ENCODE measurements around the gene KANK4.
"Not testable (repeated sequence)": the region's sequence is repeated elsewhere in the genome, so short reads cannot be mapped to it uniquely, and the experiment has no call there.

Gene KANK4

DNA sequence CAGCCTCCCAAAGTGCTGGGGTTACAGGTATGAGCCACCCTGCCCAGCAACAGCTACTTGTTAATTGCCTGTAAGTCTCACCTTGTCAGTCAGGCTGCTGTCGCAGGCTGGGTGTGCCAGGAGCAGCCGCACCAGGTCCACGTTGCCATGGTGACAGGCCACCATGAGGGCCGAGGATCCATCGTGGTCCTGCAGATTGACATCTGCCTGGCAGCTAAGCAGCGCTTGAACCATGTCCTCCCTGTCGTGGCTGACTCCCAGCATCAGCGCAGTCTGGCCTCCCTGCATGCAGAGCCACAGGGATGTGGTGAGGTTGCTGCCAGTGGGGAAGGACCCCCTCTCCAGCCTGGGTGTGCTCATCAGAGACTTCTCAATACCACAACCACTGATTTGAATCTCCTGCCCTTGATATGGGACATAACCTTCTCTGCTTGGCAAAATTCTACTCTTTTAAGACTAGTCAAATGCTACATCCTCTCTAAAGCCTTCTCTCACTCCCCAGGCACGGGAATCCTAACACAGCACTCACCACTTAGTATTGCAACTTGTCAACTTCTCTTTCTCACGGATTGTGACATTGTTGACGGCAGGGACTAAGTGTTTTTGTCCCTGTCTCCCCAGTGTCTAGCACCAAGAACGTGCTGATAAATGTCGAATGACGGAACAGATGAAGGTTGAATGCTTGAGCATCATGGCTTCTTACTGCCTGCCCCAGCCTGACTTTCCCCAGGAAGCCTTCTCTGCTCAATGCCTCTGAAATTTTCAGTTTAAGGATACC, 71.7 kb downstream of the KANK4 start:
- Mint-ChIP-seq H3K4me1 (no peaks in the 10 kb centered on the region), H3K4me3 (no peak overlapping the region), H3K36me3 (ENCODE audit: insufficient read depth) (no peaks in the 10 kb centered on the region), H3K27me3 (peaks cover 28% of the 10 kb centered on the region), H3K27ac (ENCODE audit: low read depth) (no peak overlapping the region), H3K9me3 (no peaks in the 10 kb centered on the region)
- ATAC-seq (replicated peaks; ENCODE audit: extremely low read depth, poor library complexity, severe bottlenecking) (no peak), DNase-seq (ENCODE audit: low spot score in 2 of 2) (no peak)

DNA sequence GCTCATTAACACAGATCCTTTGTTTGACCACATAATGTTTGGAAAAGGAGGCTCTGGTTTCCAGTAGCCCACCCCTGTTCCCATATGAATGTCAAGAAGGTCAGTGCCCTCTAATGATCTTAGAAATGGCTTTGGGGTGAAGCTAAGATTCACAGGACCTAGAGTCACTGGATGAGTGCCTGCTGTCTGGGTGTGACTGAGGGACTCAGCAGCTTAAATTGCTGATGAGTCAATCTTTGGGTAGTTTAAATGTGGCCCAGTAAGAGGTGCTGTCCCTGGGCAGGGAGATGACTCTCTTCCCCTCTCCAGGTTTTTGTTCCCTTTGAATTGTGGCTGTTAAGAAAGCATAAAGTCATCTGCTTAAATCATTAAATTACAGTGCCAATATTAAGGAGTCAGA, 74.0 kb downstream of the KANK4 start:
- H3K4me3 Mint-ChIP-seq, result no peak overlapping the region
- DNase-seq (ENCODE audit: low spot score in 2 of 2), result no peak
- ATAC-seq (replicated peaks; ENCODE audit: extremely low read depth, poor library complexity, severe bottlenecking), result no peak

DNA sequence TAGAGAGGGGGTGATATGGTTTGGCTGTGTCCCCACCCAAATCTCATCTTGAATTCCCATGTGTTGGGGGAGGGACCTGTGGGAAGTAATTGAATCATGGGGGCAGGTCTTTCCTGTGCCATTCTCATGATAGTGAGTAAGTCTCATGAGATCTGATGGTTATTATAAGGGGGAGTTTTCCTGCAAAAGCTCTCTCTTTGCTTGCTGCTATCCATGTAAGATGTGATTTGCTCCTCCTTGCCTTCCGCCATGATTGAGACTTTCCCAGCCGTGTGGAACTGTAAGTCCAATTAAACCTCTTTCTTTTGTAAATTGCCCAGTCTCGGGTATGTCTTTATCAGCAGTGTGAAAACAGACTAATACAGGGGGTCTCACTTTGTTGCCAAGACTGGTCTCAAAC, 74.9 kb downstream of the KANK4 start:
- H3K4me3 Mint-ChIP-seq; ATAC-seq (replicated peaks; ENCODE audit: extremely low read depth, poor library complexity, severe bottlenecking); DNase-seq (ENCODE audit: low spot score in 2 of 2); H3K9me3 Mint-ChIP-seq; H3K4me1 Mint-ChIP-seq; H3K27ac Mint-ChIP-seq (ENCODE audit: low read depth); H3K36me3 Mint-ChIP-seq (ENCODE audit: insufficient read depth): not testable (repeated sequence)
- H3K27me3 Mint-ChIP-seq, result peaks cover 17% of the 10 kb centered on the region

More for the DNA sequence above, 74.0 kb downstream of the KANK4 start:
- H3K27ac Mint-ChIP-seq (ENCODE audit: low read depth), result no peak overlapping the region
- H3K4me1 Mint-ChIP-seq, result no peaks in the 10 kb centered on the region
- H3K36me3 Mint-ChIP-seq (ENCODE audit: insufficient read depth), result no peaks in the 10 kb centered on the region
- H3K27me3 Mint-ChIP-seq, result peaks cover 19% of the 10 kb centered on the region
- H3K9me3 Mint-ChIP-seq, result no peaks in the 10 kb centered on the region

DNA sequence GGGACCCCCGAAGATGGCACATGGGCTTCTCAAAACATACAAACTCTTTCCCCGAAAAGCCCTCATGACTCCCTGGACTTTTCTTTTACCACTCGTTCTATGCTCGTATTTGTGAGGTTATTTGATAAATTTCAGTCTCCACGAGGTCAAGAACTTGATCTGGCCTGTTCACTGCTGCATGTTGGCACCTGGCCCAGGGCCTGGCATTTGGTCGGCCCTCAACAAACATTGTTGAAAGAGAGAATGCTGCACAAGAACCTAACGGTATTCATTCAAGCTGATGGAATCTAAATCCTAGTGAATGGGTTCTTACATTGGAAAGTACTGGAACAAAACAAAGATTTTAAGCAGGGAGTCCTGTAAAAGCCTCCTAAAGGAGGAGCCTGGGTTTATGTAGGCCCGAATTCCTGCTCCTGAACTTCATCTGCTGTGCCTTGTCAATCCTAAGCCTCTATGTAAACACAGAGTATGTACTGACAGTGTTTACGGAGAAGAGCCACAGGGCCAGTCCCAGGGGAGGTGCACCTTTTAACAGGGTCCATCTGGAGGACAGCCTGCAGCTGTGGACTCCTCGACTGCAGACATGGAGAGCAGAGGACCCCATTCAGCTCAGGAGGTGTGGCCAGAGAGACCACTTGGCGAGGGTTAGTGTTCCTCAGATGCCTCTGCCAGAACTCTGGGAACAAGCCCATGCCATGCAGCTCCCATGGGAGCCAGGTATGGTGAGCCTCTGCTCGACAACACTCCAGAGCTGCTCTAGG, 77.7 kb downstream of the KANK4 start:
- H3K4me3 Mint-ChIP-seq, result no peak overlapping the region
- no peak for DNase-seq (ENCODE audit: low spot score in 2 of 2)
- peaks cover 17% of the 10 kb centered on the region for H3K27me3 Mint-ChIP-seq
- ATAC-seq (replicated peaks; ENCODE audit: extremely low read depth, poor library complexity, severe bottlenecking), result no peak
- no peaks in the 10 kb centered on the region for H3K9me3 Mint-ChIP-seq
- H3K27ac Mint-ChIP-seq (ENCODE audit: low read depth), result no peak overlapping the region
- no peaks in the 10 kb centered on the region for H3K36me3 Mint-ChIP-seq (ENCODE audit: insufficient read depth)
- H3K4me1 Mint-ChIP-seq, result no peaks in the 10 kb centered on the region

DNA sequence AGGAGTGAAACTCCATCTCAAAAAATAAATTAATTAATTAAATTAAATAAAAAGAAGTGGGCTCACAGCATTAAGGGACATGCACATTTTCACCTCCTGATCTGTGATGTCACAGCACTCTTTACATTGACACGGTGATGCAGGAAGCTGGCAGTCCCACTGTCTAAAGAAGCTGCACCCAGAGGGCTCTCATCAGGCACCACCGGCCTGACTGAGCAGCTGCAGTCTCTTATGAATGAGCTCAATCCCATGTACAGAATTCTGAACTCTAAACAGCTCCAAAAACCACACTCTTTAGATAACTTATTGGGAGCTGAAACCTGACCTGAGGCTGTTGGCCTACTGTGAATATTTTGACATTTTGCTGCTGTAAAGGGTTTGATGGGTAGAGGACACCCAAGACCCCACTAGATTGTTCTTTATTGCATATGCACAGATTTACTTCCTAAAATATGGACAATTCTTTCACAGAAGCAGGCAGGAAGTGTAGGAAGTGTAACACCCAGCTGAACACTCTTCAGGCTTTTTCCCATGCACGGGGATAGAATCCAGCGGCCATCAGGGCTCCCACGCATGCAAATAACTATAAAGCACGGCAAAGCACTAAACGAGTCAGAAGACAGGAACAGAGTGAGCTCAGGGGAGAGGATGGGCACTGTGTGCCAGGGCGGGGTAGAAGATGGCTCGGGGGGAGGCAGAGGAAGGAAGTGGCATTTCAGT, 78.4 kb downstream of the KANK4 start:
- no peaks in the 10 kb centered on the region for H3K9me3 Mint-ChIP-seq
- no peaks in the 10 kb centered on the region for H3K4me1 Mint-ChIP-seq
- ATAC-seq (replicated peaks; ENCODE audit: extremely low read depth, poor library complexity, severe bottlenecking) (no peak), DNase-seq (ENCODE audit: low spot score in 2 of 2) (no peak)
- H3K4me3 Mint-ChIP-seq, result no peak overlapping the region
- H3K27me3 Mint-ChIP-seq, result peaks cover 17% of the 10 kb centered on the region
- H3K27ac Mint-ChIP-seq (ENCODE audit: low read depth), result no peak overlapping the region
- no peaks in the 10 kb centered on the region for H3K36me3 Mint-ChIP-seq (ENCODE audit: insufficient read depth)

DNA sequence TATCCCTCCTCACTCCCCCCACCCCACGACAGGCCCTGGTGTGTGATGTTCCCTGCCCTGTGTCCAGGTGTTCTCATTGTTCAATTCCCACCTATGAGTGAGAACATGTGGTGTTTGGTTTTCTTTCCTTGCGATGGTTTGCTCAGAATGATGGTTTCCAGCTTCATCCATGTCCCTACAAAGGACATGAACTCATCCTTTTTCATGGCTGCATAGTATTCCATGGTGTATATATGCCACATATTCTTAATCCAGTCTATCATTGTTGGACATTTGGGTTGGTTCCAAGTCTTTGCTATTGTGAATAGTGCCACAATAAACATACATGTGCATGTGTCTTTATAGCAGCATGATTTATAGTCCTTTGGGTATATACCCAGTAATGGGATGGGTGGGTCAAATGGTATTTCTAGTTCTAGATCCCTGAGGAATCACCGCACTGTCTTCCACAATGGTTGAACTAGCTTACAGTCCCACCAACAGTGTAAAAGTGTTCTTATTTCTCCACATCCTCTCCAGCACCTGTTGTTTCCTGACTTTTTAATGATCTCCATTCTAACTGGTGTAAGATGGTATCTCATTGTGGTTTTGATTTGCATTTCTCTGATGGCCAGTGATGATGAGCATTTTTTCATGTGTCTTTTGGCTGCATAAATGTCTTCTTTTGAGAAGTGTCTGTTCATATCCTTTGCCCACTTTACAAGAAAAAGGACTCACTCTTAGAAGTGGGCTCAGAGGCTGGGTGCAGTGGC, 79.4 kb downstream of the KANK4 start:
- not testable (repeated sequence) for H3K27ac Mint-ChIP-seq (ENCODE audit: low read depth); H3K4me3 Mint-ChIP-seq; H3K4me1 Mint-ChIP-seq; H3K9me3 Mint-ChIP-seq; DNase-seq (ENCODE audit: low spot score in 2 of 2); ATAC-seq (replicated peaks; ENCODE audit: extremely low read depth, poor library complexity, severe bottlenecking); H3K36me3 Mint-ChIP-seq (ENCODE audit: insufficient read depth)
- peaks cover 21% of the 10 kb centered on the region for H3K27me3 Mint-ChIP-seq

DNA sequence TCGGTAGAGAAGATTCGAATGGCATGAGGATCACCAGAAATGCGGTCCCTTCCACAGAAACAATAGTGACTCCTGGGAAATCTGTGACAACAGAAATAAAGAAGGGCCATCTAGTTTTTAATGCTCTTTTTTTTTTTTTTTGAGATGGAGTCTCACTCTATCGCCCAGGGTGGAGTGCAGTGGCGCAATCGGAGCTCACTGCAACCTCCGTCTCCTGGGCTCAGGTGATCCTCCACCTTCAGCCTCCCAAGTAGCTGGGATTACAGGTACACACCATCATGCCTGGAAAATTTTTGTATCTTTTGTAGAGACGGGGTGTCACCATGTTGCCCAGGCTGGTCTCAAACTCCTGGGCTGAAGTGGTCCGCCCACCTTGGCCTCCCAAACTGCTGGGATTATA, 80.7 kb downstream of the KANK4 start:
- H3K9me3 Mint-ChIP-seq, result no peaks in the 10 kb centered on the region
- H3K27ac Mint-ChIP-seq (ENCODE audit: low read depth), result no peak overlapping the region
- DNase-seq (ENCODE audit: low spot score in 2 of 2) (no peak), ATAC-seq (replicated peaks; ENCODE audit: extremely low read depth, poor library complexity, severe bottlenecking) (no peak)
- peaks cover 4% of the 10 kb centered on the region for H3K4me1 Mint-ChIP-seq
- H3K36me3 Mint-ChIP-seq (ENCODE audit: insufficient read depth), result no peaks in the 10 kb centered on the region
- no peak overlapping the region for H3K4me3 Mint-ChIP-seq
- H3K27me3 Mint-ChIP-seq, result peaks cover 27% of the 10 kb centered on the region

DNA sequence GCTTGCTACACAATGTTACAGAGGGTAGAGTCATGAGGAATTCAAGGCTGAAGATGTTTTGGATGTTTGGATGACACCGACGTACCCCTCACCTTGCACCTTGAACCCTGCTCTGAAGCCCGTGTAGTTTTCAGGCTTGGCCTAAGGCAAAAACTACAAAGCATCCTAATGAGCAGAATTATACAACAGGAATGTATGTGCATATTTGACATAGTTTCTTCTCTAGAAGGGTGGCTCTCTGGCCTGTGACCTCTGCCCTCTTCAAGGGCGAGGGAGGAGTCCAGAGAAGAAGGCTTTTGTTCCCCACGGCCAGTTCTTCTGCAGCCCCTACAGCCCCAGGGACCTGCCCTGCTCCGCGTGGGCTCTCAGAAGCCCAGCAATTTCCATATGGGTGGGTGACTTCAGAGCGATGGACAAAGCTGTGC, 81.3 kb downstream of the KANK4 start:
- ATAC-seq (replicated peaks; ENCODE audit: extremely low read depth, poor library complexity, severe bottlenecking), result no peak
- H3K4me3 Mint-ChIP-seq, result no peak overlapping the region
- H3K27ac Mint-ChIP-seq (ENCODE audit: low read depth), result no peak overlapping the region
- no peaks in the 10 kb centered on the region for H3K36me3 Mint-ChIP-seq (ENCODE audit: insufficient read depth)
- H3K4me1 Mint-ChIP-seq, result peaks cover 4% of the 10 kb centered on the region
- H3K9me3 Mint-ChIP-seq, result no peaks in the 10 kb centered on the region
- no peak for DNase-seq (ENCODE audit: low spot score in 2 of 2)
- H3K27me3 Mint-ChIP-seq, result peaks cover 27% of the 10 kb centered on the region

DNA sequence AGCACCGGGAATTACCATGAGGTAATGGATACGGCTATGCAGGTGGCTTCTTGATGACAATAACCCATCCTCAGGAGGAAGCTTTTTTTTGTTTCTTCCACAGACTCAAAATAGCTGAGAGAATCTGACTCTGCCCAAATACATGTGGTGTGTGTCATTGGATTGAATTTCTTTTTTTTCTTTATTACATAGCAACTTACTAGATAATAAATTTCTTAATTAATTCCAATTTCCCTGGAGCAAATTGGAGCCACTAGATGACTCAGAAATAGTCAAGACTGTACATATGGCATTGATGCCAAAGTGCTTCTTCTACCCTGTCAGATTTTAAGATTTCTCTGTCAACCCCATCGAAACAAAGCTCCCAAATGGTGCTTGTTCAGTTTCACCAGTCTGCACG, 81.9 kb downstream of the KANK4 start:
- peaks cover 4% of the 10 kb centered on the region for H3K4me1 Mint-ChIP-seq
- no peaks in the 10 kb centered on the region for H3K36me3 Mint-ChIP-seq (ENCODE audit: insufficient read depth)
- no peak overlapping the region for H3K4me3 Mint-ChIP-seq
- DNase-seq (ENCODE audit: low spot score in 2 of 2) (no peak), ATAC-seq (replicated peaks; ENCODE audit: extremely low read depth, poor library complexity, severe bottlenecking) (no peak)
- H3K27ac Mint-ChIP-seq (ENCODE audit: low read depth), result no peak overlapping the region
- peaks cover 27% of the 10 kb centered on the region for H3K27me3 Mint-ChIP-seq
- no peaks in the 10 kb centered on the region for H3K9me3 Mint-ChIP-seq

DNA sequence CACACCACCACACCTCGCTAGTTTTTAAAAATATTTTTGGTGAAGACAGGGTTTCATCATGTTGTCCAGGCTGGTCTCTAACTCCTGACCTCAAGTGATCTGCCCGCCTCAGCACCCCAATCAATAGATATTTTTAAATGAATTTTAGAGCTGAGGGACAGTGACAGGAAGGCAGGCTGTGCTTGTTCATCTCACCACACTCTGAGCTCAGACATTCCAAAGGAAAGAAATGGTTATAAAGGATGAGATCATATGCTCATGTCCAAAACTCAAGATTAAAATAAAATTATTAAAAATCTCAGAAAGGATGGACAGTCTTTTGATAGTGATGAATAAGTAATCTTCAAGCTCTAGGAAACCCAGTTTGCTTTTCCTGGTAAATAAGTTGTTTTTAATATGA, 83.7 kb downstream of the KANK4 start:
- ATAC-seq (replicated peaks; ENCODE audit: extremely low read depth, poor library complexity, severe bottlenecking) (no peak), DNase-seq (ENCODE audit: low spot score in 2 of 2) (no peak)
- Mint-ChIP-seq H3K36me3 (ENCODE audit: insufficient read depth) (no peaks in the 10 kb centered on the region), H3K4me3 (no peak overlapping the region), H3K9me3 (no peaks in the 10 kb centered on the region), H3K27me3 (peaks cover 35% of the 10 kb centered on the region), H3K4me1 (peaks cover 4% of the 10 kb centered on the region), H3K27ac (ENCODE audit: low read depth) (no peak overlapping the region)

DNA sequence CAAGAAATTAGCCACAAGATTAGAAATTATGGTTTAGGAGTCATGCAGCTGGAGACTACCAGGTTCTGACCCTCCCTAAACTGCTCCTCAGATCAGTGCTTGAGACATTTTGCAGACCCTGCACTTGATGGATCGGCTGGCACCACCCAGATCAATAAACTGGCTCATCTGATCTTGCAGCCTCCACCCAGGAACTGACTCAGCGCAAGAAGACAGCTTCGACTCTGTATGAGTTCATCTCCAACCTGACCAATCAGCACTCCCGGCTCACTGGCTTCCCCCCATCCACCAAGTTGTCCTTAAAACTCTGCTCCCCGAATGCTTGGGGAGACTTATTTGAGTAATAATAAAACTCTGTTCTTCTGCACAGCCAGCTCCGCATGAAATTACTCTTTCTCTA, 84.5 kb downstream of the KANK4 start:
- Mint-ChIP-seq H3K27ac (ENCODE audit: low read depth) (no peak overlapping the region), H3K4me1 (peaks cover 4% of the 10 kb centered on the region)

DNA sequence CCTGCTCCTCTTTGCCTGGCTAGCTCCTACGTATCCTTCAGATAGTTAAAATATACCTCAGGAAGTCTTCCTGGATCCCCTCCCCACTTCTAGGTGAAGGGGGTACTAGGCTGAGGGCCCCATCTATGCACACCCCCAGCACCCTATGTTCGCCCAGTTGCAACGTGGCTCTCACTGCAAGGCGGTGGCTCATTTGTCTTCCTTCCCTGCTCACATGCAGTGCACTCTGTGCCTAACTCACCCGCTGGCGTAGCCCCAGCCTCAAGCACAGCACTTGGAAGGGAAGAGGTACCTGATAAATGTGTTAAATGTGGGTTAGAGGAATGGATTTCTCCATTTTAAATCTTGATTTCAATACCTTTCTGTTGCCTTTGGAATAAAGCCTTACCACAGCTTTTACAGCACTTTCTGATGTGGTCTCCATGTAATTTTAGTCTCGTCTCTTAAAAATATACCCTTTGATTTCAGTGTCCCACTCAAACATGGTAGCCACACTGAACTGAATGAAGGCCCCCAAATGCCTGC, 85.2 kb downstream of the KANK4 start:
- H3K9me3 Mint-ChIP-seq, result no peaks in the 10 kb centered on the region
- H3K36me3 Mint-ChIP-seq (ENCODE audit: insufficient read depth), result no peaks in the 10 kb centered on the region
- H3K4me1 Mint-ChIP-seq, result peaks cover 4% of the 10 kb centered on the region
- no peak overlapping the region for H3K4me3 Mint-ChIP-seq
- H3K27ac Mint-ChIP-seq (ENCODE audit: low read depth), result no peak overlapping the region
- peaks cover 42% of the 10 kb centered on the region for H3K27me3 Mint-ChIP-seq
- DNase-seq (ENCODE audit: low spot score in 2 of 2) (no peak), ATAC-seq (replicated peaks; ENCODE audit: extremely low read depth, poor library complexity, severe bottlenecking) (no peak)

More for the DNA sequence above, 84.5 kb downstream of the KANK4 start:
- Mint-ChIP-seq H3K27me3 (peaks cover 40% of the 10 kb centered on the region), H3K9me3 (no peaks in the 10 kb centered on the region), H3K4me3 (no peak overlapping the region), H3K36me3 (ENCODE audit: insufficient read depth) (no peaks in the 10 kb centered on the region)
- no peak for ATAC-seq (replicated peaks; ENCODE audit: extremely low read depth, poor library complexity, severe bottlenecking)
- DNase-seq (ENCODE audit: low spot score in 2 of 2), result no peak
